PC-9 (cell line): ENCODE measurements around the gene C1orf94. TPM values are rescaled to one million over a fixed set of nuclear protein-coding genes. Genes with fewer than 3 reads are reported as not detected.

Experiments
- BruUV-seq: library from RNA; stranded (reverse); fragments of 400-500 nt; replicated peaks from 2 replicates; lab custom pipeline; 2021; lab: Mats Ljungman, UMichigan
- CTCF ChIA-PET: fragments of 300-600 bp; sonication (Branson Sonifier 250); formaldehyde crosslinking; loops from one replicate; lab custom pipeline; 2022; ENCODE audit warnings: antibody characterized with exemption; lab: Charles Lee
- POLR2A ChIA-PET: fragments of 300-600 bp; sonication (Branson Sonifier 250); formaldehyde crosslinking; loops from one replicate; lab custom pipeline; 2022; ENCODE audit warnings: antibody characterized with exemption; ENCODE audit not compliant: unreplicated experiment; lab: Charles Lee
- DNase-seq, 2 experiments: peaks; one replicate each; pipeline versions ENCODE4 v3.0.0 to v3.0.0-alpha.2; 2015 to 2022; ENCODE audit warnings: mixed read lengths in 1 of 2
- H2AFZ ChIP-seq: fragments of 200-600 bp; sonication (generic); 2 replicates; pipeline ENCODE4 v1.8.1; 2017; ENCODE audit warnings: antibody characterized with exemption
- H3F3A ChIP-seq: fragments of 200-600 bp; sonication (generic); 2 replicates; pipeline ENCODE4 v1.8.1; 2017; ENCODE audit warnings: antibody characterized with exemption, mild to moderate bottlenecking, low read depth; ENCODE audit not compliant: insufficient read depth
- H3K27ac ChIP-seq: fragments of 200-600 bp; sonication (generic); 2 replicates; pipeline ENCODE4 v1.6.1; 2016; ENCODE audit warnings: mixed run types
- H3K27me3 ChIP-seq: fragments of 200-600 bp; sonication (generic); 2 replicates; pipeline ENCODE4 v1.6.1; 2016; ENCODE audit warnings: low read depth, mixed run types; ENCODE audit not compliant: insufficient read depth
- H3K36me3 ChIP-seq: fragments of 200-600 bp; sonication (generic); 2 replicates; pipeline ENCODE4 v1.6.1; 2016; ENCODE audit warnings: low read depth, mixed run types
- H3K4me1 ChIP-seq: fragments of 200-600 bp; sonication (generic); replicated peaks from 2 replicates; pipeline ENCODE4 v1.6.1; 2016; ENCODE audit warnings: mixed run types; ENCODE audit not compliant: insufficient read depth
- H3K4me2 ChIP-seq: fragments of 200-600 bp; sonication (generic); 2 replicates; pipeline ENCODE4 v1.6.1; 2017; ENCODE audit warnings: mixed run types
- H3K4me3 ChIP-seq: fragments of 200-600 bp; sonication (generic); 2 replicates; pipeline ENCODE4 v1.6.1; 2016; ENCODE audit warnings: mixed run types
- H3K79me2 ChIP-seq: fragments of 200-600 bp; sonication (generic); 2 replicates; pipeline ENCODE4 v1.6.1; 2017; ENCODE audit warnings: low read depth, mixed run types
- H3K9me2 ChIP-seq: fragments of 200-600 bp; sonication (generic); 2 replicates; pipeline ENCODE4 v1.8.1; 2017; ENCODE audit warnings: mild to moderate bottlenecking; ENCODE audit not compliant: insufficient read depth
- H3K9me3 ChIP-seq: fragments of 200-600 bp; sonication (generic); 2 replicates; pipeline ENCODE4 v1.8.1; 2016; ENCODE audit warnings: low read depth; ENCODE audit not compliant: insufficient read depth
- H4K20me1 ChIP-seq: fragments of 200-600 bp; sonication (generic); 2 replicates; pipeline ENCODE4 v1.8.1; 2017; ENCODE audit not compliant: insufficient read depth
- EZH2 ChIP-seq: fragments of 200-600 bp; sonication (generic); IDR thresholded peaks from 2 replicates; pipeline ENCODE4 v1.8.0; 2017; ENCODE audit warnings: antibody characterized with exemption, low read depth
- intact Hi-C: fragments of 100-400 bp; cut with micrococcal nuclease; formaldehyde crosslinking; loops from one replicate; pipeline ENCODE4 v1.10.0; 2022; ENCODE audit not compliant: unreplicated experiment
- total RNA-seq: library from RNA; stranded (reverse); gene quantifications from 2 replicates; pipeline ENCODE4 v1.2.3, GENCODE V29; 2021
- TF ChIP-seq, protein P1 (sequence below): fragments of 200-600 bp; sonication (generic); conservative IDR thresholded peaks from 2 replicates; pipeline ENCODE4 v1.6.1; 2017; ENCODE audit warnings: mixed run types, antibody characterized with exemption, mild to moderate bottlenecking, moderate library complexity

The C1orf94 gene
- total RNA-seq, 1 experiment from 2014 or later: not detected

DNA sequence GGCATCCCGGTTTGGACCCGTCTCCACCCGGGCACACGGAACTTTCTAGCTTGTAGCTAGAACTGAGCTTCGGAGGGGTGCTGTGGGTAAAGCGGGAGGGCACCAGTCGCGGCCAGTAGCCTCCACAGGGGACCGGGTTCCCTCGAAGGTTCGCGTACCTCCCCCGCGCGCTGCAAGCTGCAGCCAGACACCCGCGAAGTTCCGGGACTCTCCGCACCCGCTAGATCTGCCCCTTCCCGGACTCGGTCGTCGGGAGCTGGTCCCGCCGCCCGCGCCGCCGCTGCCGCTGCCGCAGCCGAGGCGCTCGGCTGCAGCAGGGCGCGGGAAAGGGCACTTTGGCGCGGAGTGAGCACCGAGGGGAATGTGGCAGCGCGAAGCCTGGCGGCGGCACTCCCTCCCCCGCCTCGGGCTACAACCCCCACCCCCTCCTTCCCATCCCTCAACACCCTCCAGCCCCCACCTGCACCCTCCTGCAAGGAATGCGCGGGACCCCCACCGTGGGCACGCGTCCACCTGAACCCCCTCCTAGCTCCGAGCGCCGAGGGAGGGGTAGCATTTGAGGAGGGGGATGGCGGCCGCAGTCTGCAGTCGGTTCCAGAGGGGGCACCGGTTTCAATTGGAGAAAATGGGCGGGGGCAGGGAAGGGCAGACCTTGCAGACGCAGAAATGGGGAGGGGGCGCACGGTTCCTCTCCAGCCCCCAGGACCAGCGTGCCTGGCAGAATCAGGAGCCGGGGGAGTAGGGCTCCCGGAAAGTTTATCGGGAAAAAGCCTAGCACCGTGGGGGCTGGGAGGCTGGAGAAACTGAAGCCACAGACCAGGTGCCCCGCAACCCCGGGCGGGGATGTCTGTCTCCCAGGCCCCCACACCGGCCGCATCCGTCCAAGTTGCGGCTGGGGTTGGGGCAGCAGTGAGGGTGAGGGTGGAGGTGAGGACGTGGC, 12.6 kb upstream of the C1orf94 start:
- no peak overlapping the region for H2AFZ ChIP-seq
- intact Hi-C loops: no loop called here
- H3K9me2 ChIP-seq: no peaks in the 10 kb centered on the region
- H4K20me1 ChIP-seq: no peaks in the 10 kb centered on the region
- no peak overlapping the region for H3K4me2 ChIP-seq
- no peaks in the 10 kb centered on the region for H3F3A ChIP-seq
- TF ChIP-seq, protein P1, sequence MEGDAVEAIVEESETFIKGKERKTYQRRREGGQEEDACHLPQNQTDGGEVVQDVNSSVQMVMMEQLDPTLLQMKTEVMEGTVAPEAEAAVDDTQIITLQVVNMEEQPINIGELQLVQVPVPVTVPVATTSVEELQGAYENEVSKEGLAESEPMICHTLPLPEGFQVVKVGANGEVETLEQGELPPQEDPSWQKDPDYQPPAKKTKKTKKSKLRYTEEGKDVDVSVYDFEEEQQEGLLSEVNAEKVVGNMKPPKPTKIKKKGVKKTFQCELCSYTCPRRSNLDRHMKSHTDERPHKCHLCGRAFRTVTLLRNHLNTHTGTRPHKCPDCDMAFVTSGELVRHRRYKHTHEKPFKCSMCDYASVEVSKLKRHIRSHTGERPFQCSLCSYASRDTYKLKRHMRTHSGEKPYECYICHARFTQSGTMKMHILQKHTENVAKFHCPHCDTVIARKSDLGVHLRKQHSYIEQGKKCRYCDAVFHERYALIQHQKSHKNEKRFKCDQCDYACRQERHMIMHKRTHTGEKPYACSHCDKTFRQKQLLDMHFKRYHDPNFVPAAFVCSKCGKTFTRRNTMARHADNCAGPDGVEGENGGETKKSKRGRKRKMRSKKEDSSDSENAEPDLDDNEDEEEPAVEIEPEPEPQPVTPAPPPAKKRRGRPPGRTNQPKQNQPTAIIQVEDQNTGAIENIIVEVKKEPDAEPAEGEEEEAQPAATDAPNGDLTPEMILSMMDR: no peak
- TF ChIP-seq EZH2: no peak
- peaks cover 12% of the 10 kb centered on the region for H3K27me3 ChIP-seq
- H3K27ac ChIP-seq: no peak overlapping the region
- H3K4me1 ChIP-seq: no peaks in the 10 kb centered on the region
- no peak for DNase-seq
- H3K79me2 ChIP-seq: no peaks in the 10 kb centered on the region
- POLR2A ChIA-PET: no interaction called here
- no peaks in the 10 kb centered on the region for H3K9me3 ChIP-seq
- CTCF ChIA-PET: no interaction called here
- no peaks in the 10 kb centered on the region for H3K36me3 ChIP-seq
- H3K4me3 ChIP-seq: no peak overlapping the region
- BruUV-seq: no TSS peak

DNA sequence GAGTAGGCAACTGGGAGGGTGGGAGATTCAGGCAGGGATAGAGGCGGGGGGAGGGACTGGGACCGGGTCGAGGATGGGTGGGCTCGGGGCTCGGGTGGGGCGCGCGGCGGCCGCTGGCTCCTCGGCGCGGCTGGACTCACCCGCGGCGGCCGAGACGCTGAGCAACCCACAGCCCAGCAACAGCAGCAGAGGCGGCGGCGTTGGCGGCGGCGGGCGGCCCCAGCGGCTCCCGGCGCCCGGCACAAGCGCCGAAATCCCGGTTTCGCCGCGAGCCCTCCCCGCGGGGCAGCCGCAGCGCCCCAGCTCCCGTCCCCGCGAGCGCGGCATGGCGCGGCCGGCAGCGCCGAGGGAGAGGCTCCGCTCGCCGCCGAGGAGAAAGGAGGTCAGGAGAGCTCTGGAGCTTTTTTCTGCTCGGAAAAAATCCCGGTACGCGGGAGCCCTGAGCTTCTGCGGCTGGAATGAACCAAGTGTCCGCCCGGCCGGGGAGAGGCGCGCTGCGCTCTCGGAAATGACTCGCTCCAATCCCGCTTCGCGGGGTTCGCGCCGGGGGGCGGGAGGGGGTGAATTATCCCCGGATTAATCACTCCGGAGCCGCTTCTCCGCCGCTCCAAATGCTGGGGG, 11.8 kb upstream of the C1orf94 start, which contains the start of gene CSMD2:
TSS of gene CSMD2 (minus strand) at position 460 of the 621 bp plus-strand sequence. CDS start at position 327, 133 bp downstream.
- Histone ChIP-seq H2AFZ (no peak within 1 kb of the TSS), H3K27ac (no peak within 1 kb of the TSS), H3K9me3 (no peaks in the 10 kb centered on the region), H3K4me1 (no peaks in the 10 kb centered on the region), H3K27me3 (peaks cover 12% of the 10 kb centered on the region), H4K20me1 (no peaks in the 10 kb centered on the region), H3K4me3 (no peak within 1 kb of the TSS), H3K4me2 (no peak within 1 kb of the TSS), H3F3A (no peaks in the 10 kb centered on the region), H3K79me2 (no peaks in the 10 kb centered on the region), H3K9me2 (no peaks in the 10 kb centered on the region), H3K36me3 (no peaks in the 10 kb centered on the region)
- no peak for DNase-seq
- intact Hi-C loops: no loop called here
- BruUV-seq: no TSS peak
- CTCF ChIA-PET: no interaction called here
- TF ChIP-seq, protein P1: no peak
- TF ChIP-seq EZH2: no peak
- POLR2A ChIA-PET: no interaction called here

DNA sequence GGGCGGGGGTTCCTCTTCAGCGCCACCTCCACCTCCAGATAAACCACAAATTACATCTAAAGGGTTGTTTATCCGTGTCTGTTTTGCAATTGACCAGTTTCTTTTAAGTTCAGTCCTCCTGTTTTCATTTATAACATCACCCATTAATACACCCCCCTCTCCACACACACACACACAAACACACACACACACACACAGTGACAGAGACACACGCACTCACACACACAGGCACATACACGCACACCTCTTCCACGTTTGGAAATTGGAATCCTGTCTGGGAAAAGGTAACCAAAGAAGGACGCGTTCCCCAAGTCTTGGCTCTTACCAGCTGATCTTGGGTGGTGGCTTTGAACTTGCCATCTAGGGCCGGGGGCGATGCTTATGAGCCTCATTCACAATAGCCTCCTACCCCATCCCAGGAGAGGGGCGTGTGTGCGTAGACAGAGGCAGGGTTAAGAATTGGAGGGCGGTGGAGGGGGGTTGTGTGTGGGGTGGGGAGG, 11.2 kb upstream of the C1orf94 start:
- no peak for DNase-seq
- intact Hi-C loops: no loop called here
- Histone ChIP-seq H3K4me1 (no peaks in the 10 kb centered on the region), H3K79me2 (no peaks in the 10 kb centered on the region), H3K4me2 (no peak overlapping the region), H3F3A (no peaks in the 10 kb centered on the region), H3K27me3 (peaks cover 12% of the 10 kb centered on the region), H3K9me3 (no peaks in the 10 kb centered on the region), H3K36me3 (no peaks in the 10 kb centered on the region), H2AFZ (no peak overlapping the region), H4K20me1 (no peaks in the 10 kb centered on the region), H3K4me3 (no peak overlapping the region), H3K9me2 (no peaks in the 10 kb centered on the region), H3K27ac (no peak overlapping the region)
- ChIA-PET POLR2A (no interaction called here), CTCF (no interaction called here)
- TF ChIP-seq EZH2: no peak
- TF ChIP-seq, protein P1: no peak
- BruUV-seq: no TSS peak
